ES-I3 (cell line): ENCODE data around the gene ADAMTS19.

ENCODE experiments used
- H3K36me3 ChIP-seq: 2 replicates; pipeline ENCODE4 v1.6.1; 2013; ENCODE audit warnings: mild to moderate bottlenecking, low read length, control low read depth, moderate library complexity; ENCODE audit not compliant: insufficient read depth
- H3K4me1 ChIP-seq: 2 replicates; pipeline ENCODE4 v1.6.1; 2013; ENCODE audit warnings: mild to moderate bottlenecking, control low read depth, low read length; ENCODE audit not compliant: insufficient read depth
- H3K9ac ChIP-seq: 2 replicates; pipeline ENCODE4 v1.6.1; 2013; ENCODE audit warnings: low read depth, mild to moderate bottlenecking, low read length, moderate library complexity
- H3K9me3 ChIP-seq: 2 replicates; pipeline ENCODE4 v1.6.1; 2013; ENCODE audit warnings: mild to moderate bottlenecking, low read length, moderate library complexity; ENCODE audit not compliant: control insufficient read depth, insufficient read depth

ADAMTS19 gene

GRCh38 chr5:129698661-129699060, 238.6 kb downstream of the ADAMTS19 start:
- Histone ChIP-seq H3K4me1 (no peaks in the 10 kb centered on the region), H3K9me3 (no peaks in the 10 kb centered on the region), H3K9ac (no peak overlapping the region), H3K36me3 (no peaks in the 10 kb centered on the region)

GRCh38 chr5:129716235-129716634, 256.1 kb downstream of the ADAMTS19 start:
- no peaks in the 10 kb centered on the region for H3K9me3 ChIP-seq
- no peaks in the 10 kb centered on the region for H3K4me1 ChIP-seq
- no peak overlapping the region for H3K9ac ChIP-seq

GRCh38 chr5:129716651-129717050, 256.6 kb downstream of the ADAMTS19 start:
- Histone ChIP-seq H3K36me3 (no peaks in the 10 kb centered on the region), H3K9ac (no peak overlapping the region), H3K4me1 (no peaks in the 10 kb centered on the region), H3K9me3 (no peaks in the 10 kb centered on the region)

More at GRCh38 chr5:129716235-129716634, 256.1 kb downstream of the ADAMTS19 start:
- no peaks in the 10 kb centered on the region for H3K36me3 ChIP-seq

- Histone ChIP-seq H3K9ac (no peak overlapping the region), H3K36me3 (no peaks in the 10 kb centered on the region), H3K9me3 (no peaks in the 10 kb centered on the region)
Measured at GRCh38 chr5:129717751-129718310, 257.7 kb downstream of the ADAMTS19 start.

GRCh38 chr5:129718471-129719090, 258.5 kb downstream of the ADAMTS19 start:
- no peaks in the 10 kb centered on the region for H3K36me3 ChIP-seq
- no peaks in the 10 kb centered on the region for H3K9me3 ChIP-seq
- peaks cover 7% of the 10 kb centered on the region for H3K4me1 ChIP-seq
- no peak overlapping the region for H3K9ac ChIP-seq

More at GRCh38 chr5:129717751-129718310, 257.7 kb downstream of the ADAMTS19 start:
- no peaks in the 10 kb centered on the region; the same call in 1 of the 2 replicates for H3K4me1 ChIP-seq

- H3K4me1 ChIP-seq = peaks cover 29% of the 10 kb centered on the region
- H3K9me3 ChIP-seq = no peaks in the 10 kb centered on the region
- H3K36me3 ChIP-seq = no peaks in the 10 kb centered on the region
- no peak overlapping the region for H3K9ac ChIP-seq
Measured at GRCh38 chr5:129724222-129724621, 264.1 kb downstream of the ADAMTS19 start.

- peaks cover 29% of the 10 kb centered on the region for H3K4me1 ChIP-seq
- no peaks in the 10 kb centered on the region for H3K36me3 ChIP-seq
- H3K9me3 ChIP-seq = no peaks in the 10 kb centered on the region
- no peak overlapping the region for H3K9ac ChIP-seq
Measured at GRCh38 chr5:129724647-129725046, 264.5 kb downstream of the ADAMTS19 start.

- no peaks in the 10 kb centered on the region for H3K9me3 ChIP-seq
- H3K4me1 ChIP-seq = 0 out of 2 replicates have a peak, but pooled peaks cover 2% of the 10 kb centered on the region
- H3K9ac ChIP-seq = no peak overlapping the region
- H3K36me3 ChIP-seq = no peaks in the 10 kb centered on the region
Measured at GRCh38 chr5:129739773-129740172, 279.7 kb downstream of the ADAMTS19 start.

GRCh38 chr5:129743541-129744187, 283.6 kb downstream of the ADAMTS19 start:
- Histone ChIP-seq H3K9me3 (no peaks in the 10 kb centered on the region), H3K9ac (no peak overlapping the region), H3K36me3 (no peaks in the 10 kb centered on the region), H3K4me1 (peaks cover 2% of the 10 kb centered on the region; the same call in 1 of the 2 replicates)

GRCh38 chr5:129745997-129746396, 285.9 kb downstream of the ADAMTS19 start:
- no peaks in the 10 kb centered on the region for H3K36me3 ChIP-seq
- no peaks in the 10 kb centered on the region for H3K9me3 ChIP-seq
- H3K9ac ChIP-seq = no peak overlapping the region
- H3K4me1 ChIP-seq = peaks cover 2% of the 10 kb centered on the region; the same call in 1 of the 2 replicates

- no peaks in the 10 kb centered on the region for H3K9me3 ChIP-seq
- no peak overlapping the region for H3K9ac ChIP-seq
- H3K4me1 ChIP-seq = peaks cover 2% of the 10 kb centered on the region; the same call in 1 of the 2 replicates
- no peaks in the 10 kb centered on the region for H3K36me3 ChIP-seq
Measured at GRCh38 chr5:129746876-129747275, 286.8 kb downstream of the ADAMTS19 start.

- Histone ChIP-seq H3K9me3 (no peaks in the 10 kb centered on the region), H3K4me1 (no peaks in the 10 kb centered on the region; the same call in 1 of the 2 replicates), H3K9ac (no peak within 1 kb of the TSS), H3K36me3 (no peaks in the 10 kb centered on the region)
Measured at GRCh38 chr5:129747572-129748407, 287.7 kb downstream of the ADAMTS19 start, which contains the start of gene MINAR2. TSS of gene MINAR2 (plus strand) at chr5:129748094. CDS start at chr5:129748191, 97 bp downstream.

- Histone ChIP-seq H3K4me1 (no peaks in the 10 kb centered on the region; the same call in 1 of the 2 replicates), H3K9ac (no peak overlapping the region), H3K9me3 (no peaks in the 10 kb centered on the region), H3K36me3 (no peaks in the 10 kb centered on the region)
Measured at GRCh38 chr5:129748913-129749880, 289.1 kb downstream of the ADAMTS19 start.
